Activated CD8-positive, alpha-beta T cell treated with anti-CD3 and anti-CD28 coated beads for 36 hours (primary cell): Measurements from ENCODE around the gene MARCHF4. TPM values are rescaled to one million over a fixed set of nuclear protein-coding genes. Genes with fewer than 3 reads are reported as not detected.
A peak's percentile ranks its signal among the peaks of the same experiment; 100 is the strongest.

ENCODE experiments used
- ATAC-seq: fragments of 200-7000 bp; cut with Tn5 transposase; one replicate; pipeline ENCODE4 v1.10.0; 2021; ENCODE audit warnings: mild to moderate bottlenecking, moderate library complexity
- CTCF ChIA-PET: fragments of 350-600 bp; sonication (Branson Sonifier 250); formaldehyde crosslinking; loops from one replicate; lab custom pipeline; 2021; ENCODE audit warnings: antibody characterized with exemption; lab: Charles Lee
- POLR2A ChIA-PET: fragments of 350-600 bp; sonication (Branson Sonifier 250); formaldehyde crosslinking; loops from one replicate; lab custom pipeline; 2021; ENCODE audit warnings: antibody characterized with exemption; lab: Charles Lee
- DNase-seq: peaks from one replicate; pipeline ENCODE4 v3.0.0-alpha.2; 2020
- H3K27ac Mint-ChIP-seq: one replicate; pipeline ENCODE4 v1.8.0; 2021; ENCODE audit warnings: mild to moderate bottlenecking, mixed read lengths
- H3K27me3 Mint-ChIP-seq: one replicate; pipeline ENCODE4 v1.8.0; 2021; ENCODE audit warnings: mixed read lengths
- H3K36me3 Mint-ChIP-seq: one replicate; pipeline ENCODE4 v1.8.0; 2021; ENCODE audit warnings: low read depth, mixed read lengths
- H3K4me1 Mint-ChIP-seq: one replicate; pipeline ENCODE4 v1.8.0; 2021; ENCODE audit warnings: low read depth, mixed read lengths
- H3K4me3 Mint-ChIP-seq: one replicate; pipeline ENCODE4 v1.8.0; 2021; ENCODE audit warnings: mild to moderate bottlenecking, moderate library complexity, mixed read lengths
- H3K9me3 Mint-ChIP-seq: one replicate; pipeline ENCODE4 v1.8.0; 2021; ENCODE audit warnings: mixed read lengths
- intact Hi-C: fragments of 100-400 bp; cut with micrococcal nuclease; formaldehyde crosslinking; loops from one replicate; pipeline ENCODE4 v1.10.0; 2022
- total RNA-seq, 2 experiments: library from RNA; stranded (reverse); gene quantifications; one replicate each; pipeline ENCODE4 v1.2.3, GENCODE V29; 2021
- TF ChIP-seq, protein P1 (sequence below): fragments of 200-600 bp; IDR thresholded peaks from one replicate; pipeline ENCODE4 v1.8.0; 2022; ENCODE audit warnings: antibody characterized with exemption, mild to moderate bottlenecking

MARCHF4 gene
- total RNA-seq, 2 experiments from 2014 or later = not detected

DNA sequence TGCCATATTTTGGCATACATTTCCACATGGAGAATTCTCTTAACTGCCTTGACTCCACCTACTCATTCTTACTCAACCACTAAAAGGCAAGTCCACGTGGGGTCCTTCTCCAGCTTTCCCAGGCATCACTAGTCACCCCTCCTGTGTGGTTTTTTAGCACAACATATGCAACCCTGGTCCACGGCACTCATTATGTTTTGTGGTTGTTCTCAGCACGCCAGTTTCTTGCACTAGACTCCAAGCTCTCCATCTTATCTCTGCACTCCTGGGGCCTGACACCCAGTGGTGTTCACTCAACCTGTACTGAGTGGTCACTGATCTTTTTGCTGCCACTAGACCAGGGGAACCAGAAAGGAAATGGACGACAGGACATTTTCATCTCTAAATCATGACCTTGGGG is 18.0 kb downstream of the MARCHF4 start:
- ChIA-PET CTCF (interaction anchor here (1.5 to 2.0 kb wide), 2 partner anchors 19 to 50 kb away, joined by 5 to 6 read pairs; no protein-coding TSS in a partner anchor), POLR2A (no interaction called here)
- Mint-ChIP-seq H3K4me1 (peaks cover 52% of the 10 kb centered on the region), H3K9me3 (no peaks in the 10 kb centered on the region), H3K4me3 (no peak overlapping the region), H3K27me3 (no peaks in the 10 kb centered on the region), H3K27ac (no peak overlapping the region), H3K36me3 (no peaks in the 10 kb centered on the region)
- intact Hi-C loops = loop anchor here (5.0 kb wide), 1 partner anchor 48 kb away; no protein-coding TSS in a partner anchor
- TF ChIP-seq, protein P1, sequence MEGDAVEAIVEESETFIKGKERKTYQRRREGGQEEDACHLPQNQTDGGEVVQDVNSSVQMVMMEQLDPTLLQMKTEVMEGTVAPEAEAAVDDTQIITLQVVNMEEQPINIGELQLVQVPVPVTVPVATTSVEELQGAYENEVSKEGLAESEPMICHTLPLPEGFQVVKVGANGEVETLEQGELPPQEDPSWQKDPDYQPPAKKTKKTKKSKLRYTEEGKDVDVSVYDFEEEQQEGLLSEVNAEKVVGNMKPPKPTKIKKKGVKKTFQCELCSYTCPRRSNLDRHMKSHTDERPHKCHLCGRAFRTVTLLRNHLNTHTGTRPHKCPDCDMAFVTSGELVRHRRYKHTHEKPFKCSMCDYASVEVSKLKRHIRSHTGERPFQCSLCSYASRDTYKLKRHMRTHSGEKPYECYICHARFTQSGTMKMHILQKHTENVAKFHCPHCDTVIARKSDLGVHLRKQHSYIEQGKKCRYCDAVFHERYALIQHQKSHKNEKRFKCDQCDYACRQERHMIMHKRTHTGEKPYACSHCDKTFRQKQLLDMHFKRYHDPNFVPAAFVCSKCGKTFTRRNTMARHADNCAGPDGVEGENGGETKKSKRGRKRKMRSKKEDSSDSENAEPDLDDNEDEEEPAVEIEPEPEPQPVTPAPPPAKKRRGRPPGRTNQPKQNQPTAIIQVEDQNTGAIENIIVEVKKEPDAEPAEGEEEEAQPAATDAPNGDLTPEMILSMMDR = no peak
- ATAC-seq (no peak), DNase-seq (no peak)

GRCh38 chr2:216352653-216353270 is 19.5 kb downstream of the MARCHF4 start:
- ChIA-PET POLR2A (interaction anchor here (0.7 to 2.0 kb wide), 9 partner anchors 10 to 336 kb away, joined by 3 to 4 read pairs (median 3); partner anchors contain the start of gene MARCHF4), CTCF (interaction anchor here (0.8 to 2.7 kb wide), 8 partner anchors 9 to 244 kb away, joined by 3 to 12 read pairs (median 4); partner anchors contain the start of gene XRCC5)
- peaks cover 63% of the 10 kb centered on the region for H3K4me1 Mint-ChIP-seq
- H3K27ac Mint-ChIP-seq = peak overlapping the region; percentile 81
- peak; percentile 19 for DNase-seq
- no peaks in the 10 kb centered on the region for H3K9me3 Mint-ChIP-seq
- TF ChIP-seq, protein P1 = no peak
- H3K4me3 Mint-ChIP-seq = no peak overlapping the region
- no peaks in the 10 kb centered on the region for H3K36me3 Mint-ChIP-seq
- H3K27me3 Mint-ChIP-seq = no peaks in the 10 kb centered on the region
- intact Hi-C loops = loop anchor here (5.0 kb wide), 1 partner anchor 50 kb away; no protein-coding TSS in a partner anchor
- ATAC-seq = peak; percentile 28

DNA sequence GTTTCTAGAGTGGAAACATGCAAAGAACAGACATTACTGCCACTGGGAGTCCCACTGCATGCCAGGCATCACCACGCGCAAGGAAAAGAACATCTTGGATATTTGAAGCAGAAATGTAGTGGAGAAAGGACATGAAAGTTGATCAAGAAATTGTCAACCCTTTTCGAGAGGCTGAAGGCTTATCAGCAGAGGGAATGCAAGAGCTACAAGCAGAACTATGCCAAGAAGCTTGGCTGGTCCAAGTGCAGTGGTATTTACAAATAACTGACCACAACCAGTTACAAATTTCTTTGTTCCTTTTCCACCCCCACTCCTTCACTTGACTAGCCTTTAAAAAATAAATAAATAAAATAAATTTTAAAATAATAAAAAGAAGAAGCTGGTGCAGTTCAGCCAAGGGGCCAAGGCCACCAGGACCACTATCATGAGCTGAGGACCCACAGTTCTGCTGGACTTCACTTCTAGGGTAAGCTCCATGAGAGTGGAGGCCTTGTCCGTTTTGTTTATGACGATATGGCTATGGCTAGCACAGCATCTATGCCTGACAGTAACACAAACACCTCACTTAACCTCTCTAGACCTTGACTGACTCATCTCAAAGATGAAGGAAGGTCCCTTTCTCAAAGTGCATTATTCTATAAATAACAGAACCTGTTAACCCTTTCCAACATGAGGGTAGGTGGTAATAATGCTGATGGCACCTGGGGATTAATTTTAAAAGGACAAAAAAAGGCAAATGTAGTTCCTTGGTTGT is 20.9 kb downstream of the MARCHF4 start:
- Mint-ChIP-seq H3K9me3 (no peaks in the 10 kb centered on the region), H3K4me1 (peaks cover 76% of the 10 kb centered on the region), H3K36me3 (no peaks in the 10 kb centered on the region), H3K4me3 (no peak overlapping the region), H3K27ac (peak overlapping the region; percentile 81), H3K27me3 (no peaks in the 10 kb centered on the region)
- ChIA-PET CTCF (interaction anchor here (2.1 to 2.7 kb wide), 2 partner anchors 12 to 53 kb away, joined by 9 to 12 read pairs; no protein-coding TSS in a partner anchor), POLR2A (interaction anchor here (0.7 to 1.3 kb wide), 3 partner anchors 137 to 318 kb away, joined by 3 to 4 read pairs (median 3); no protein-coding TSS in a partner anchor)
- no peak for DNase-seq
- intact Hi-C loops = loop anchor here (5.0 kb wide), 1 partner anchor 51 kb away; no protein-coding TSS in a partner anchor
- TF ChIP-seq, protein P1 = no peak
- no peak for ATAC-seq

- peaks cover 79% of the 10 kb centered on the region for H3K4me1 Mint-ChIP-seq
- DNase-seq = peak; percentile 74
- H3K9me3 Mint-ChIP-seq = no peaks in the 10 kb centered on the region
- CTCF ChIA-PET = interaction anchor here (2.1 kb wide), 1 partner anchor 54 kb away, joined by 7 read pairs; no protein-coding TSS in a partner anchor
- intact Hi-C loops = loop anchor here (5.0 kb wide), 1 partner anchor 52 kb away; no protein-coding TSS in a partner anchor
- peak overlapping the region; percentile 50 for H3K27ac Mint-ChIP-seq
- POLR2A ChIA-PET = interaction anchor here (1.4 kb wide), 1 partner anchor 10 kb away, joined by 3 read pairs; no protein-coding TSS in a partner anchor
- peak; percentile 68 for ATAC-seq
- H3K36me3 Mint-ChIP-seq = no peaks in the 10 kb centered on the region
- TF ChIP-seq, protein P1 = no peak
- no peaks in the 10 kb centered on the region for H3K27me3 Mint-ChIP-seq
- no peak overlapping the region for H3K4me3 Mint-ChIP-seq
Observed at GRCh38 chr2:216350214-216350791, 22.0 kb downstream of the MARCHF4 start.
